ENCODE measurements around the gene KDM4F.

Gene KDM4F

DNA sequence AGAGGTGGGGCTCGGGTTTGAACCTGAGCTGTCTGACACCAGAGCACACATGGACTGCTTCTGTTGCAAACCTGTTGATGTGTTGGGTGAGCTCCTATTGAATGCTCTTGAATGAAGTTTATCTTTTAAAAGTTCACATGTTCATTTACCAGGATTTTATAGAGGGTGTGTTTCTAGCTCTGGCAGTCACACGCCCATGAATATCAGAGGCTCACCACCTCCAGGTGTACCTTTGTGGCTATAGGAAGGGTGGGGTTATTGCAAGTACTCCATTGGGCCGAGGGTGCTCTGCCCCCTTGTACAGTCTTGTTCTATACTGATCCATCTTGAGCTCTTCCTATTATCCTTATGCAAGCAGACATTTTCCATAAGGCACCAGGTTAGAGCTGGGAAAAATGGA, 49.6 kb downstream of the KDM4F start:
- no peak overlapping the region for H3K4me3 ChIP-seq (ENCODE audit: low read depth, low read length)
- no peak for DNase-seq (ENCODE audit: low read depth)
- TF ChIP-seq, protein P1, sequence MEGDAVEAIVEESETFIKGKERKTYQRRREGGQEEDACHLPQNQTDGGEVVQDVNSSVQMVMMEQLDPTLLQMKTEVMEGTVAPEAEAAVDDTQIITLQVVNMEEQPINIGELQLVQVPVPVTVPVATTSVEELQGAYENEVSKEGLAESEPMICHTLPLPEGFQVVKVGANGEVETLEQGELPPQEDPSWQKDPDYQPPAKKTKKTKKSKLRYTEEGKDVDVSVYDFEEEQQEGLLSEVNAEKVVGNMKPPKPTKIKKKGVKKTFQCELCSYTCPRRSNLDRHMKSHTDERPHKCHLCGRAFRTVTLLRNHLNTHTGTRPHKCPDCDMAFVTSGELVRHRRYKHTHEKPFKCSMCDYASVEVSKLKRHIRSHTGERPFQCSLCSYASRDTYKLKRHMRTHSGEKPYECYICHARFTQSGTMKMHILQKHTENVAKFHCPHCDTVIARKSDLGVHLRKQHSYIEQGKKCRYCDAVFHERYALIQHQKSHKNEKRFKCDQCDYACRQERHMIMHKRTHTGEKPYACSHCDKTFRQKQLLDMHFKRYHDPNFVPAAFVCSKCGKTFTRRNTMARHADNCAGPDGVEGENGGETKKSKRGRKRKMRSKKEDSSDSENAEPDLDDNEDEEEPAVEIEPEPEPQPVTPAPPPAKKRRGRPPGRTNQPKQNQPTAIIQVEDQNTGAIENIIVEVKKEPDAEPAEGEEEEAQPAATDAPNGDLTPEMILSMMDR (IDR thresholded peaks at IDR 0.05; ENCODE audit: insufficient read depth, low read depth, low read length, missing control alignments) = no peak

DNA sequence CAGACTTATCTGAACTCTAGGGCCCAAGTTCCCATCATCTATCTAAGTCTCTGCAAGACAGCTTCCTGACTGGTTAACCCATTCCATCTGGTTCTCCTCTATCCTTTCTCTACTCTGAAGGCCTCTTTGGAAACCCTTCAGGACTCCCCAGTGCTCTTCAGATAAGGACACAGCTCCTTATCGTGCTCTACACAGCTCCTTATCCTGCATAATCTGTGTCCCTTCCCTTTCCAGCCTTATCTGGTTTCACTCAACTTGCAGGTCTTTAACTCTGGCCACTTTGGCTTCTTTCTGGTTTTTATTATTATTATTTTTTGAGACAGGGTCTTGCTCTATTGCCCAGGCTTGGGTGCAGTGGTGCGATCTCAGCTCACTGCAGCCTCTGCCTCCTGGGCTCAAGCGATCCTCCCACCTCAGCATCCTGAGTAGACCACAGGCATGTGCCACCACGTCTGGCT, 51.0 kb downstream of the KDM4F start:
- TF ChIP-seq, protein P1 (IDR thresholded peaks at IDR 0.05; ENCODE audit: insufficient read depth, low read depth, low read length, missing control alignments) = no peak
- no peak overlapping the region for H3K4me3 ChIP-seq (ENCODE audit: low read depth, low read length)
- no peak for DNase-seq (ENCODE audit: low read depth)

Measured in GM12865 (cell line).